GM12864 (cell line): ENCODE measurements around the gene ATAD2B.

Experiments used
- DNase-seq: peaks from one replicate; pipeline ENCODE4 v3.0.0-alpha.2; 2011; ENCODE audit warnings: low read depth
- H3K4me3 ChIP-seq: 2 replicates; pipeline ENCODE4 v1.5.1; 2011; ENCODE audit warnings: mild to moderate bottlenecking, low read depth, low read length, control low read depth
- TF ChIP-seq, protein P1 (sequence below): IDR thresholded peaks from 2 replicates; pipeline ENCODE4 v1.5.1; 2011; ENCODE audit warnings: low read depth, mild to moderate bottlenecking, moderate library complexity, low read length, control low read depth, inconsistent platforms; ENCODE audit errors: missing control alignments

Gene ATAD2B

DNA sequence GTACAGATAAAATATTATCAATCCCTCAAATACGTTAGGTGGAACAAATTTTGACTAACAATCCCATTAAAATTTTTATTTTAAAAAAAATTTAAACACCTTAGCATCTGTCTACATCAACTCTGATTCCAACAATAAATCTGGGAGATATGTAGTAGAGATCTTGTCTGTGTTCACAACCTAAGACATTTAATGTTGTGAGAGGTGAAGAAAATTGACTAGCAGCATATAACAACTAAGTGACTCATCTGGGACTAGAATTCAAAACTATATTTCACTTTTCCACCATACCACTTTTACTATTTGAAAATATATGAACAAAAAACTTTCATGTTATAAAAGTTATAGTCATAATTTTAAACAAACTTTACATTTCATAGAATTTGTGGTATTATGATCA lies 97.9 kb downstream of the ATAD2B start:
- TF ChIP-seq, protein P1, sequence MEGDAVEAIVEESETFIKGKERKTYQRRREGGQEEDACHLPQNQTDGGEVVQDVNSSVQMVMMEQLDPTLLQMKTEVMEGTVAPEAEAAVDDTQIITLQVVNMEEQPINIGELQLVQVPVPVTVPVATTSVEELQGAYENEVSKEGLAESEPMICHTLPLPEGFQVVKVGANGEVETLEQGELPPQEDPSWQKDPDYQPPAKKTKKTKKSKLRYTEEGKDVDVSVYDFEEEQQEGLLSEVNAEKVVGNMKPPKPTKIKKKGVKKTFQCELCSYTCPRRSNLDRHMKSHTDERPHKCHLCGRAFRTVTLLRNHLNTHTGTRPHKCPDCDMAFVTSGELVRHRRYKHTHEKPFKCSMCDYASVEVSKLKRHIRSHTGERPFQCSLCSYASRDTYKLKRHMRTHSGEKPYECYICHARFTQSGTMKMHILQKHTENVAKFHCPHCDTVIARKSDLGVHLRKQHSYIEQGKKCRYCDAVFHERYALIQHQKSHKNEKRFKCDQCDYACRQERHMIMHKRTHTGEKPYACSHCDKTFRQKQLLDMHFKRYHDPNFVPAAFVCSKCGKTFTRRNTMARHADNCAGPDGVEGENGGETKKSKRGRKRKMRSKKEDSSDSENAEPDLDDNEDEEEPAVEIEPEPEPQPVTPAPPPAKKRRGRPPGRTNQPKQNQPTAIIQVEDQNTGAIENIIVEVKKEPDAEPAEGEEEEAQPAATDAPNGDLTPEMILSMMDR: no peak
- H3K4me3 ChIP-seq: no peak overlapping the region
- no peak for DNase-seq

DNA sequence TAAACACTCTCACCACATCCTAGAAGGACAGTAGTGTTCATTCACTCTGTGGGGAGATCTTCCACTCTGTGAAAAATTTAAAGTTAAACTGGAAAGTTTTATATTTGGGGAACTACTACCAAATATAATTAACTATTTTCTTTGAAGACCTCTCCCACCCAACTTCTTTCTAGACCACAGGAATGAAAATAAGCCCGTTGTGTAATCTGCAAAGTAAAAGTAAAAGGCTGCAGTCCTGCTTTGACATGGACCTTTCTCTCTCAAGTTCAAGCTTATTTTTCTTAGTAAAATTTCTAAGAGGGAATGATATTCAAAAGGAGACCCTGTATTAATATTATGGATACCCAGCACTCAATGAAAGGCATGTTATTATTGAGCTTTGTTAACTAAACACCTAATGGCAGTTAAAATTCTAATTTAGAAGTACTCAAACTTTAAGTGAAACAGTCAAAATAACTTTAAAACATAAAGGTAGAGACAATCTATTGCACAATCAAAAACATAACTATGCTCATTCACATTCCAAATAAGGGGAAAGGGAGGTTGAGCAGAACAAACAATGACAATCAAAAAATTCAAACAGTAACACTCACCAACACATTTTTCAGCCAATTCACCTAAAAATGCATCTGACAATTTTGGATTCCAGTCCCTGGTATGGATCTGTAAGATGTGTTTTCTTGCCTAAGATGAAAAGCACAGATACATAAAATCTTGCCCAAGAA lies 98.5 kb downstream of the ATAD2B start:
- no peak overlapping the region for H3K4me3 ChIP-seq
- DNase-seq: no peak
- TF ChIP-seq, protein P1: no peak

DNA sequence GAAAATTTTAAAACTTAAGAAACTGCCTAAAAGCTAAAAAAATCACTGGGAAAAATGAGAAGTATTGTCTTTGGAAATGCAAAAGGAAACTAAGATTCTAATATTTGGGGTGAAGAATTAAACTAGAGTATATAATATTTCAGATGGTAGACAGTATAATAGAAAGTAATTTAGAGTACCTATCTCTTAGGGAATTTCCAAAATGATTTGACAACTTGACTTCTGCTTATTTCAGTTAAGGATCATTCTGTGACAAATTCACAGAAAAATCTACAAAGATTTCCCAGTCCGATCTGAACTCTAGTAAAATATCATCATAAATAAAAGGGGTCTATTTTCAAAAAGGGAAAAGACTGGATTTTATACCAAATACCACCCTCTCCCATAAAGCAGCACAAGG lies 99.6 kb downstream of the ATAD2B start:
- H3K4me3 ChIP-seq: no peak overlapping the region
- DNase-seq: no peak
- TF ChIP-seq, protein P1: no peak

DNA sequence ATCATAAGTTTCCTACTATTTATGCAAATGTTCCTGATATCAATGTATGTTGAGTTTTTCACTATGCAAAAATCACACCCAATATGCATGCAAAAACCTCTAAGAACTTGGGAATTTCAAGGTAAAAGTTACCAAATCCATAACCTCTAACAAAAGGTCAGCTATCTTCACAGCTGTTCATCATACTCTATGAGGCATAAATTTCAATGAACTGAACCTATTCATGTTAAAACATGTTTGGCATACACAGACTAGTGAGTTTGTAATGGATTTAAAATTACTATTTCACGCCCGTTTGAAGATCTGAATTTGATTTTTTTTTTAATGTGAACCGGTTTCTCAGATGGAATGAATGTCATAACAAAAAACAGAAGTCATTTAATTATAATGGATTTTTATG lies 100.2 kb downstream of the ATAD2B start:
- TF ChIP-seq, protein P1: no peak
- DNase-seq: no peak
- no peak overlapping the region for H3K4me3 ChIP-seq

DNA sequence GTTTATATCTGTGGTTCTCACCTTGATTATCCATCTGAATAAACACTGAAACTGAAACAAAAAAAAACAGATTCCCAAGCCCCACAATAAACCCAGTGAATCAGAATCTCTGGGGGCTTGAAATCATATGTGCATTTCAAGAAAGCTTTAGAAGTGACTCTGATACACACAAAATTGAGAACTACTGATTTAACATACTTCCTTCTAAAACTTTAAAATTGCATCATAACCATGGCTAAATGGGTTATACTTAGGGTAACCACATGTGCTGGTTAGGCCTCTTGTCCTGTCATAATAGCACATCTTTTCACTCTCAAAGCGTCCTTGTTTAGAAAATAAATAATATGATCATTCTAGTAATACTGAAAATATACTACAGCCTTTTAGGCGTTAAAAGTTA lies 100.9 kb downstream of the ATAD2B start:
- TF ChIP-seq, protein P1: no peak
- DNase-seq: no peak
- H3K4me3 ChIP-seq: no peak overlapping the region

DNA sequence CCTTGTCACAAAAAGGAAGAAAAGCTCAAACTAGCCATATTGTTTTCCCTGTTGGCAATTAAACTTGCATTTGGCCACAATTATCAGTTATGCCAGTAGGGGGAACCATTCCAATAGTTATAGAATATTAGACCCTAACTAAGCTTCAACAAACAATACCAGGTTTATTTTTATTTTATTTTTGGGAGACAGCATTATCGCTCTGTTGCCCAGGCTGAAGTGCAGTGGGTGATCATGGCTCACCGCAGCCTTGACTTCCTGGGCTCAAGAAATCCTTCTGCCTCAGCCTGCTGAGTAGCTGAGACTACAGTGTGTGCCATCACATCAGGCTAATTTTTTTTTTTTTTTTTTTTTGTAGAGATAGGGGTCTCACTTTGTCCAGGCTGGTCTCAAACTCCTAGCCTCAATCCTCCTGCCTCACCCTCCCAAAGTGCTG lies 102.1 kb downstream of the ATAD2B start:
- no peak overlapping the region for H3K4me3 ChIP-seq
- peak; percentile 30 for DNase-seq
- TF ChIP-seq, protein P1: peak; percentile 58

DNA sequence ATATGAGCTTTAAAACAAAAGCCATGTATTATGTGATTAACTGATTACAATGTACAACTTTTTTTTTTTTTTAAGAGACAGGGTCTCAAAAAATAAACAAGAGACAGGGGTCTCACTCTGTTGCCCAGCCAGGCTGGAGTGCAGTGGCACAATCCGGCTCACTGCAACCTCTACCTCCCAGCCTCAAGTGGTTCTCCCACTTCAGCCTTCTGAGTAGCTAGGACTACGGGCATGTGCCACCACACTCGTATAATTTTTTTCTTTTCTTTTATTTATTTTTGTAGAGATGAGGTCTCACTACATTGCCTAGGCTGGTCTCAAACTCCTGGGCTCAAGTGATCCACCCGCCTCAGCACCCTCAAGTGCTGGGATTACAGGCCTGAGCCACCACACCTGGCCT lies 103.1 kb downstream of the ATAD2B start:
- H3K4me3 ChIP-seq: no peak overlapping the region
- TF ChIP-seq, protein P1: no peak
- no peak for DNase-seq
